PC-9 (cell line): ENCODE results near the gene UBQLN3. TPM values are rescaled to one million over a fixed set of nuclear protein-coding genes. Genes with fewer than 3 reads are reported as not detected.

Source experiments
- BruUV-seq: library from RNA; stranded (reverse); fragments of 400-500 nt; replicated peaks from 2 replicates; lab custom pipeline; 2021; lab: Mats Ljungman, UMichigan
- CTCF ChIA-PET: fragments of 300-600 bp; sonication (Branson Sonifier 250); formaldehyde crosslinking; loops from one replicate; lab custom pipeline; 2022; ENCODE audit warnings: antibody characterized with exemption; lab: Charles Lee
- POLR2A ChIA-PET: fragments of 300-600 bp; sonication (Branson Sonifier 250); formaldehyde crosslinking; loops from one replicate; lab custom pipeline; 2022; ENCODE audit warnings: antibody characterized with exemption; ENCODE audit not compliant: unreplicated experiment; lab: Charles Lee
- DNase-seq, 2 experiments: peaks; one replicate each; pipeline versions ENCODE4 v3.0.0 to v3.0.0-alpha.2; 2015 to 2022; ENCODE audit warnings: mixed read lengths in 1 of 2
- H2AFZ ChIP-seq: fragments of 200-600 bp; sonication (generic); 2 replicates; pipeline ENCODE4 v1.8.1; 2017; ENCODE audit warnings: antibody characterized with exemption
- H3F3A ChIP-seq: fragments of 200-600 bp; sonication (generic); 2 replicates; pipeline ENCODE4 v1.8.1; 2017; ENCODE audit warnings: antibody characterized with exemption, mild to moderate bottlenecking, low read depth; ENCODE audit not compliant: insufficient read depth
- H3K27ac ChIP-seq: fragments of 200-600 bp; sonication (generic); 2 replicates; pipeline ENCODE4 v1.6.1; 2016; ENCODE audit warnings: mixed run types
- H3K27me3 ChIP-seq: fragments of 200-600 bp; sonication (generic); 2 replicates; pipeline ENCODE4 v1.6.1; 2016; ENCODE audit warnings: low read depth, mixed run types; ENCODE audit not compliant: insufficient read depth
- H3K36me3 ChIP-seq: fragments of 200-600 bp; sonication (generic); 2 replicates; pipeline ENCODE4 v1.6.1; 2016; ENCODE audit warnings: low read depth, mixed run types
- H3K4me1 ChIP-seq: fragments of 200-600 bp; sonication (generic); replicated peaks from 2 replicates; pipeline ENCODE4 v1.6.1; 2016; ENCODE audit warnings: mixed run types; ENCODE audit not compliant: insufficient read depth
- H3K4me2 ChIP-seq: fragments of 200-600 bp; sonication (generic); 2 replicates; pipeline ENCODE4 v1.6.1; 2017; ENCODE audit warnings: mixed run types
- H3K4me3 ChIP-seq: fragments of 200-600 bp; sonication (generic); 2 replicates; pipeline ENCODE4 v1.6.1; 2016; ENCODE audit warnings: mixed run types
- H3K79me2 ChIP-seq: fragments of 200-600 bp; sonication (generic); 2 replicates; pipeline ENCODE4 v1.6.1; 2017; ENCODE audit warnings: low read depth, mixed run types
- H3K9me2 ChIP-seq: fragments of 200-600 bp; sonication (generic); 2 replicates; pipeline ENCODE4 v1.8.1; 2017; ENCODE audit warnings: mild to moderate bottlenecking; ENCODE audit not compliant: insufficient read depth
- H3K9me3 ChIP-seq: fragments of 200-600 bp; sonication (generic); 2 replicates; pipeline ENCODE4 v1.8.1; 2016; ENCODE audit warnings: low read depth; ENCODE audit not compliant: insufficient read depth
- H4K20me1 ChIP-seq: fragments of 200-600 bp; sonication (generic); 2 replicates; pipeline ENCODE4 v1.8.1; 2017; ENCODE audit not compliant: insufficient read depth
- CTCF ChIP-seq: fragments of 200-600 bp; sonication (generic); conservative IDR thresholded peaks from 2 replicates; pipeline ENCODE4 v1.6.1; 2017; ENCODE audit warnings: mixed run types, antibody characterized with exemption, mild to moderate bottlenecking, moderate library complexity
- EZH2 ChIP-seq: fragments of 200-600 bp; sonication (generic); IDR thresholded peaks from 2 replicates; pipeline ENCODE4 v1.8.0; 2017; ENCODE audit warnings: antibody characterized with exemption, low read depth
- intact Hi-C: fragments of 100-400 bp; cut with micrococcal nuclease; formaldehyde crosslinking; loops from one replicate; pipeline ENCODE4 v1.10.0; 2022; ENCODE audit not compliant: unreplicated experiment
- total RNA-seq: library from RNA; stranded (reverse); gene quantifications from 2 replicates; pipeline ENCODE4 v1.2.3, GENCODE V29; 2021

UBQLN3 gene
- total RNA-seq, 1 experiment from 2014 or later = not detected

- H3K27me3 ChIP-seq = peaks cover 10% of the 10 kb centered on the region
- no peak overlapping the region for H3K4me3 ChIP-seq
- H2AFZ ChIP-seq = no peak overlapping the region
- TF ChIP-seq CTCF = no peak
- no peak for TF ChIP-seq EZH2
- H3K79me2 ChIP-seq = no peaks in the 10 kb centered on the region
- intact Hi-C loops = no loop called here
- no peak overlapping the region for H3K4me2 ChIP-seq
- H3F3A ChIP-seq = no peaks in the 10 kb centered on the region
- no peak overlapping the region for H3K27ac ChIP-seq
- no TSS peak for BruUV-seq
- no peaks in the 10 kb centered on the region for H4K20me1 ChIP-seq
- DNase-seq = no peak
- no peaks in the 10 kb centered on the region for H3K4me1 ChIP-seq
- no peaks in the 10 kb centered on the region for H3K9me2 ChIP-seq
- ChIA-PET CTCF (no interaction called here), POLR2A (no interaction called here)
- no peaks in the 10 kb centered on the region for H3K36me3 ChIP-seq
- H3K9me3 ChIP-seq = no peaks in the 10 kb centered on the region
Observed at GRCh38 chr11:5522308-5522707, 12.6 kb upstream of the UBQLN3 start.

GRCh38 chr11:5521540-5521939 lies 11.8 kb upstream of the UBQLN3 start:
- Histone ChIP-seq H2AFZ (no peak overlapping the region), H3K4me3 (no peak overlapping the region), H3K9me3 (no peaks in the 10 kb centered on the region), H3K9me2 (no peaks in the 10 kb centered on the region), H3K79me2 (no peaks in the 10 kb centered on the region), H3K4me1 (no peaks in the 10 kb centered on the region), H3K27ac (no peak overlapping the region), H3F3A (no peaks in the 10 kb centered on the region), H3K4me2 (no peak overlapping the region), H3K27me3 (peaks cover 10% of the 10 kb centered on the region), H3K36me3 (no peaks in the 10 kb centered on the region), H4K20me1 (no peaks in the 10 kb centered on the region)
- ChIA-PET POLR2A (no interaction called here), CTCF (no interaction called here)
- TF ChIP-seq EZH2 (no peak), CTCF (no peak)
- DNase-seq = no peak
- BruUV-seq = no TSS peak
- intact Hi-C loops = no loop called here

- Histone ChIP-seq H3K4me1 (no peaks in the 10 kb centered on the region), H2AFZ (no peak within 1 kb of the TSS), H3K4me3 (no peak within 1 kb of the TSS), H3K36me3 (no peaks in the 10 kb centered on the region), H3K27ac (no peak within 1 kb of the TSS), H3K4me2 (no peak within 1 kb of the TSS), H3F3A (no peaks in the 10 kb centered on the region), H3K9me2 (no peaks in the 10 kb centered on the region), H3K79me2 (no peaks in the 10 kb centered on the region), H4K20me1 (no peaks in the 10 kb centered on the region), H3K9me3 (no peaks in the 10 kb centered on the region), H3K27me3 (no peaks in the 10 kb centered on the region; the same call in 1 of the 2 replicates)
- ChIA-PET CTCF (no interaction called here), POLR2A (no interaction called here)
- no peak for DNase-seq
- intact Hi-C loops = no loop called here
- TF ChIP-seq EZH2 (no peak), CTCF (no peak)
- BruUV-seq = no TSS peak
Observed at GRCh38 chr11:5516599-5516998, 6.8 kb upstream of the UBQLN3 start, which contains the start of gene UBQLNL. Gene UBQLNL, minus strand, starts transcription at chr11:5516699. Its CDS starts 258 bp downstream, at chr11:5516441.
